ENCODE measurements around the gene LRP1.

- TF ChIP-seq, protein P1, sequence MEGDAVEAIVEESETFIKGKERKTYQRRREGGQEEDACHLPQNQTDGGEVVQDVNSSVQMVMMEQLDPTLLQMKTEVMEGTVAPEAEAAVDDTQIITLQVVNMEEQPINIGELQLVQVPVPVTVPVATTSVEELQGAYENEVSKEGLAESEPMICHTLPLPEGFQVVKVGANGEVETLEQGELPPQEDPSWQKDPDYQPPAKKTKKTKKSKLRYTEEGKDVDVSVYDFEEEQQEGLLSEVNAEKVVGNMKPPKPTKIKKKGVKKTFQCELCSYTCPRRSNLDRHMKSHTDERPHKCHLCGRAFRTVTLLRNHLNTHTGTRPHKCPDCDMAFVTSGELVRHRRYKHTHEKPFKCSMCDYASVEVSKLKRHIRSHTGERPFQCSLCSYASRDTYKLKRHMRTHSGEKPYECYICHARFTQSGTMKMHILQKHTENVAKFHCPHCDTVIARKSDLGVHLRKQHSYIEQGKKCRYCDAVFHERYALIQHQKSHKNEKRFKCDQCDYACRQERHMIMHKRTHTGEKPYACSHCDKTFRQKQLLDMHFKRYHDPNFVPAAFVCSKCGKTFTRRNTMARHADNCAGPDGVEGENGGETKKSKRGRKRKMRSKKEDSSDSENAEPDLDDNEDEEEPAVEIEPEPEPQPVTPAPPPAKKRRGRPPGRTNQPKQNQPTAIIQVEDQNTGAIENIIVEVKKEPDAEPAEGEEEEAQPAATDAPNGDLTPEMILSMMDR (IDR thresholded peaks at IDR 0.05; ENCODE audit: low read depth, low read length, poor library complexity, severe bottlenecking) = no peak
- TF ChIP-seq EZH2phosphoT487 (IDR thresholded peaks at IDR 0.05; ENCODE audit: borderline replicate concordance, low read length) = no peak
Observed at GRCh38 chr12:57215668-57216013, 87.4 kb downstream of the LRP1 start.

Data from DOHH2 (cell line).